Measurements from ENCODE around the gene BCL7C.

- no peak for TF ChIP-seq CTCF (IDR thresholded peaks at IDR 0.05)
- no peak for TF ChIP-seq POLR2A (IDR thresholded peaks at IDR 0.05)
Measured at GRCh38 chr16:30907064-30907463, 13.2 kb upstream of the BCL7C start.

Data from adrenal gland (tissue), 5 donors.